Measurements from ENCODE around the gene TEPSIN. TPM values are rescaled to one million over a fixed set of nuclear protein-coding genes. Genes with fewer than 3 reads are reported as not detected.

TEPSIN gene
- total and polyA plus RNA-seq, 2 of the 13 experiments (the other 11 are each of a cell fraction or from before 2014, with no cell fraction given) = 16.1 to 18.8 TPM

DNA sequence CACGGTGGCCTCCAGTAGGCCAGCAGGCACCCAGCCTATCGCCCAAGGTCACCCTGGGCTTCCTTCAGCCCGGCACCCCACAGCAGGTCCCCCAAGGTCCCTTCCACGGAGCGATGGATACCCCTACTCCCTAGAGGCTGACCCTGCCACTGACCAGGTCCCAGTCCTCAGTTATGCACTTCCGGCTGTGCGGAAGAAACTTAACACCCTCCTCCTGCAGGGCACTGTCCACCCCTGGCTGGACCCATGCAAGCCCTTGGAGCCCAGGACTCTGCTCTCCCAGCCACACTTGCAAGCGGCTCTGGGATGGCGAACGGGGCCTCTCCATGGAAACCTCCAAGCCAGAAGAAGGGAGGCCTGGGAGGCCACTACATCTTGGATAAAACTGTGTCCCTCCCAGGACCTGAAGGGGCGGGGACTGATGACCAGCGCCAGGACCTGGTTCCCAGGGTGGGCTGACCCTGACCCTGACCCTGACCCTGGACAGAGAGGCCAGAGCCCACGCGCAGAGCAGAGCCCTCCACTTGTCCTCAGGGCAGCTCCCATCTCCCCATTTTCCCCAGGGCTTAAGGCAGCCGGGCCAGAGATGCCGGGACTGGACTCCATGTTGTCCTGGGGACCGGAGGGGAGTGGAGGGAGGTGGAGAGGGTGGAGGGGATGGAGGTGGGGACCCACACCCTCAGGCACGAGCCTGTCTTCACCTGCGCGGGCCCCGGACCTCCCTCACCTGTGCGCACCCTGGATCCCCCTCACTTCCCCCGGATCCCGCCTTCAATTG, 16.8 kb downstream of the TEPSIN start (continued):
- TF ChIP-seq, protein P1, sequence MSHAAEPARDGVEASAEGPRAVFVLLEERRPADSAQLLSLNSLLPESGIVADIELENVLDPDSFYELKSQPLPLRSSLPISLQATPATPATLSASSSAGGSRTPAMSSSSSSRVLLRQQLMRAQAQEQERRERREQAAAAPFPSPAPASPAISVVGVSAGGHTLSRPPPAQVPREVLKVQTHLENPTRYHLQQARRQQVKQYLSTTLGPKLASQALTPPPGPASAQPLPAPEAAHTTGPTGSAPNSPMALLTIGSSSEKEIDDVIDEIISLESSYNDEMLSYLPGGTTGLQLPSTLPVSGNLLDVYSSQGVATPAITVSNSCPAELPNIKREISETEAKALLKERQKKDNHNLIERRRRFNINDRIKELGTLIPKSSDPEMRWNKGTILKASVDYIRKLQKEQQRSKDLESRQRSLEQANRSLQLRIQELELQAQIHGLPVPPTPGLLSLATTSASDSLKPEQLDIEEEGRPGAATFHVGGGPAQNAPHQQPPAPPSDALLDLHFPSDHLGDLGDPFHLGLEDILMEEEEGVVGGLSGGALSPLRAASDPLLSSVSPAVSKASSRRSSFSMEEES (CRISPR knock-in tag; IDR thresholded peaks at IDR 0.05) = no peak
- TF ChIP-seq ATF6 (CRISPR knock-in tag; conservative IDR thresholded peaks at IDR 0.05) = no peak
- TF ChIP-seq RARA (CRISPR knock-in tag; IDR thresholded peaks at IDR 0.05) = peak; percentile 70
- TF ChIP-seq MEIS1 (CRISPR knock-in tag; IDR thresholded peaks at IDR 0.05; ENCODE audit: borderline replicate concordance) = no peak
- no peak for TF ChIP-seq SNAI1 (CRISPR knock-in tag; IDR thresholded peaks at IDR 0.05; ENCODE audit: borderline replicate concordance)
- TF ChIP-seq ZFP41 (CRISPR knock-in tag; IDR thresholded peaks at IDR 0.05; ENCODE audit: borderline replicate concordance) = no peak
- TF ChIP-seq, protein P2, sequence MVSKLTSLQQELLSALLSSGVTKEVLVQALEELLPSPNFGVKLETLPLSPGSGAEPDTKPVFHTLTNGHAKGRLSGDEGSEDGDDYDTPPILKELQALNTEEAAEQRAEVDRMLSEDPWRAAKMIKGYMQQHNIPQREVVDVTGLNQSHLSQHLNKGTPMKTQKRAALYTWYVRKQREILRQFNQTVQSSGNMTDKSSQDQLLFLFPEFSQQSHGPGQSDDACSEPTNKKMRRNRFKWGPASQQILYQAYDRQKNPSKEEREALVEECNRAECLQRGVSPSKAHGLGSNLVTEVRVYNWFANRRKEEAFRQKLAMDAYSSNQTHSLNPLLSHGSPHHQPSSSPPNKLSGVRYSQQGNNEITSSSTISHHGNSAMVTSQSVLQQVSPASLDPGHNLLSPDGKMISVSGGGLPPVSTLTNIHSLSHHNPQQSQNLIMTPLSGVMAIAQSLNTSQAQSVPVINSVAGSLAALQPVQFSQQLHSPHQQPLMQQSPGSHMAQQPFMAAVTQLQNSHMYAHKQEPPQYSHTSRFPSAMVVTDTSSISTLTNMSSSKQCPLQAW (CRISPR knock-in tag; IDR thresholded peaks at IDR 0.05) = peak; percentile 76
- TF ChIP-seq, protein P3, sequence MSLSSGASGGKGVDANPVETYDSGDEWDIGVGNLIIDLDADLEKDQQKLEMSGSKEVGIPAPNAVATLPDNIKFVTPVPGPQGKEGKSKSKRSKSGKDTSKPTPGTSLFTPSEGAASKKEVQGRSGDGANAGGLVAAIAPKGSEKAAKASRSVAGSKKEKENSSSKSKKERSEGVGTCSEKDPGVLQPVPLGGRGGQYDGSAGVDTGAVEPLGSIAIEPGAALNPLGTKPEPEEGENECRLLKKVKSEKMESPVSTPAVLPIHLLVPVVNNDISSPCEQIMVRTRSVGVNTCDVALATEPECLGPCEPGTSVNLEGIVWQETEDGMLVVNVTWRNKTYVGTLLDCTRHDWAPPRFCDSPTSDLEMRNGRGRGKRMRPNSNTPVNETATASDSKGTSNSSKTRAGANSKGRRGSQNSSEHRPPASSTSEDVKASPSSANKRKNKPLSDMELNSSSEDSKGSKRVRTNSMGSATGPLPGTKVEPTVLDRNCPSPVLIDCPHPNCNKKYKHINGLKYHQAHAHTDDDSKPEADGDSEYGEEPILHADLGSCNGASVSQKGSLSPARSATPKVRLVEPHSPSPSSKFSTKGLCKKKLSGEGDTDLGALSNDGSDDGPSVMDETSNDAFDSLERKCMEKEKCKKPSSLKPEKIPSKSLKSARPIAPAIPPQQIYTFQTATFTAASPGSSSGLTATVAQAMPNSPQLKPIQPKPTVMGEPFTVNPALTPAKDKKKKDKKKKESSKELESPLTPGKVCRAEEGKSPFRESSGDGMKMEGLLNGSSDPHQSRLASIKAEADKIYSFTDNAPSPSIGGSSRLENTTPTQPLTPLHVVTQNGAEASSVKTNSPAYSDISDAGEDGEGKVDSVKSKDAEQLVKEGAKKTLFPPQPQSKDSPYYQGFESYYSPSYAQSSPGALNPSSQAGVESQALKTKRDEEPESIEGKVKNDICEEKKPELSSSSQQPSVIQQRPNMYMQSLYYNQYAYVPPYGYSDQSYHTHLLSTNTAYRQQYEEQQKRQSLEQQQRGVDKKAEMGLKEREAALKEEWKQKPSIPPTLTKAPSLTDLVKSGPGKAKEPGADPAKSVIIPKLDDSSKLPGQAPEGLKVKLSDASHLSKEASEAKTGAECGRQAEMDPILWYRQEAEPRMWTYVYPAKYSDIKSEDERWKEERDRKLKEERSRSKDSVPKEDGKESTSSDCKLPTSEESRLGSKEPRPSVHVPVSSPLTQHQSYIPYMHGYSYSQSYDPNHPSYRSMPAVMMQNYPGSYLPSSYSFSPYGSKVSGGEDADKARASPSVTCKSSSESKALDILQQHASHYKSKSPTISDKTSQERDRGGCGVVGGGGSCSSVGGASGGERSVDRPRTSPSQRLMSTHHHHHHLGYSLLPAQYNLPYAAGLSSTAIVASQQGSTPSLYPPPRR (CRISPR knock-in tag; IDR thresholded peaks at IDR 0.05; ENCODE audit: borderline replicate concordance) = peak; percentile 45; the same call in 1 of the 2 replicates
- no peak for TF ChIP-seq SP1 (IDR thresholded peaks at IDR 0.05)
- no peak for TF ChIP-seq SP1 (CRISPR knock-in tag; IDR thresholded peaks at IDR 0.05)
- TF ChIP-seq KLF12 (CRISPR knock-in tag; IDR thresholded peaks at IDR 0.05; ENCODE audit: borderline replicate concordance) = 0 out of 2 replicates have a peak, but pooled peaks have one; percentile 49
- TF ChIP-seq CHD2 (IDR thresholded peaks at IDR 0.05; ENCODE audit: low read depth, low read length) = no peak
- no peak for TF ChIP-seq IRX3 (CRISPR knock-in tag; IDR thresholded peaks at IDR 0.05; ENCODE audit: borderline replicate concordance, low read depth)
- TF ChIP-seq ZFYVE20 (CRISPR knock-in tag; IDR thresholded peaks at IDR 0.05; ENCODE audit: borderline replicate concordance, low read depth) = no peak
- TF ChIP-seq, protein P4, sequence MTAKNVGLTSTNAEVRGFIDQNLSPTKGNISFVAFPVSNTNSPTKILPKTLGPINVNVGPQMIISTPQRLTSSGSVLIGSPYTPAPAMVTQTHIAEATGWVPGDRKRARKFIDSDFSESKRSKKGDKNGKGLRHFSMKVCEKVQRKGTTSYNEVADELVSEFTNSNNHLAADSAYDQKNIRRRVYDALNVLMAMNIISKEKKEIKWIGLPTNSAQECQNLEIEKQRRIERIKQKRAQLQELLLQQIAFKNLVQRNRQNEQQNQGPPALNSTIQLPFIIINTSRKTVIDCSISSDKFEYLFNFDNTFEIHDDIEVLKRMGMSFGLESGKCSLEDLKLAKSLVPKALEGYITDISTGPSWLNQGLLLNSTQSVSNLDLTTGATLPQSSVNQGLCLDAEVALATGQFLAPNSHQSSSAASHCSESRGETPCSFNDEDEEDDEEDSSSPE (CRISPR knock-in tag; IDR thresholded peaks at IDR 0.05) = no peak
- no peak for TF ChIP-seq NFIB (CRISPR knock-in tag; IDR thresholded peaks at IDR 0.05; ENCODE audit: borderline replicate concordance)
- peak; percentile 63 for TF ChIP-seq GABPB1 (CRISPR knock-in tag; IDR thresholded peaks at IDR 0.05)
- TF ChIP-seq ZNF878 (CRISPR knock-in tag; IDR thresholded peaks at IDR 0.05) = no peak
